H1 (cell line): ENCODE measurements around the gene CORIN.

ENCODE experiments used
- ASH2L ChIP-seq: fragments of 200-600, 300-600 bp; sonication (generic); IDR thresholded peaks from one replicate; pipeline ENCODE4 v1.7.1; 2017; ENCODE audit warnings: low read length
- EP300 ChIP-seq, 2 experiments: IDR thresholded peaks; 1 replicate in 1 of 2; 2 replicates in 1 of 2; pipeline ENCODE4 v1.6.1; 2011 to 2012; ENCODE audit warnings: low read depth in 2 of 2, low read length in 2 of 2, mild to moderate bottlenecking in 2 of 2, borderline replicate concordance in 1 of 2, inconsistent platforms in 1 of 2, moderate library complexity in 1 of 2
- EZH2 ChIP-seq: fragments of 200-600 bp; sonication (generic); IDR thresholded peaks from 2 replicates; pipeline ENCODE4 v1.7.1; 2012; ENCODE audit warnings: low read depth, mild to moderate bottlenecking, moderate library complexity, low read length, inconsistent platforms; ENCODE audit not compliant: severe bottlenecking
- JUND ChIP-seq: IDR thresholded peaks from 2 replicates; pipeline ENCODE4 v1.6.1; 2011; ENCODE audit warnings: mild to moderate bottlenecking, improper control_type of control experiment, low read length
- PHF8 ChIP-seq: fragments of 200-600 bp; sonication (generic); conservative IDR thresholded peaks from 2 replicates; pipeline ENCODE4 v1.7.1; 2012; ENCODE audit warnings: low read depth, mild to moderate bottlenecking, inconsistent platforms, low read length, moderate library complexity
- POLR2A ChIP-seq, 2 experiments: IDR thresholded peaks; 1 replicate in 1 of 2; 2 replicates in 1 of 2; pipeline ENCODE4 v1.6.1; 2011; ENCODE audit warnings: low read depth in 2 of 2, low read length in 2 of 2, mild to moderate bottlenecking in 2 of 2; ENCODE audit errors: control extremely low read depth in 1 of 2
- POLR2AphosphoS5 ChIP-seq: IDR thresholded peaks from 2 replicates; pipeline ENCODE4 v1.6.1; 2011; ENCODE audit warnings: low read depth, low read length
- SP2 ChIP-seq: IDR thresholded peaks from 2 replicates; pipeline ENCODE4 v1.6.1; 2012; ENCODE audit warnings: mild to moderate bottlenecking, low read length, inconsistent platforms
- TAF1 ChIP-seq: IDR thresholded peaks from 2 replicates; pipeline ENCODE4 v1.6.1; 2011; ENCODE audit warnings: mild to moderate bottlenecking, low read depth, low read length
- TF ChIP-seq, protein P1 (sequence below): IDR thresholded peaks from 2 replicates; pipeline ENCODE4 v1.6.1; 2012; ENCODE audit warnings: low read length, inconsistent platforms
- TF ChIP-seq, protein P2 (sequence below), 3 experiments: IDR thresholded peaks; 1 replicate in 2 of 3; 2 replicates in 1 of 3; pipeline versions ENCODE4 v1.5.1 to v1.6.1; 2011; ENCODE audit warnings: low read length in 3 of 3, mild to moderate bottlenecking in 3 of 3, inconsistent platforms in 2 of 3, low read depth in 1 of 3, moderate library complexity in 1 of 3; ENCODE audit not compliant: insufficient read depth in 1 of 3; ENCODE audit errors: control extremely low read depth in 1 of 3
- TF ChIP-seq, protein P3 (sequence below): IDR thresholded peaks from 2 replicates; pipeline ENCODE4 v1.6.1; 2011; ENCODE audit warnings: low read depth, mild to moderate bottlenecking, low read length; ENCODE audit not compliant: insufficient read depth

DNA sequence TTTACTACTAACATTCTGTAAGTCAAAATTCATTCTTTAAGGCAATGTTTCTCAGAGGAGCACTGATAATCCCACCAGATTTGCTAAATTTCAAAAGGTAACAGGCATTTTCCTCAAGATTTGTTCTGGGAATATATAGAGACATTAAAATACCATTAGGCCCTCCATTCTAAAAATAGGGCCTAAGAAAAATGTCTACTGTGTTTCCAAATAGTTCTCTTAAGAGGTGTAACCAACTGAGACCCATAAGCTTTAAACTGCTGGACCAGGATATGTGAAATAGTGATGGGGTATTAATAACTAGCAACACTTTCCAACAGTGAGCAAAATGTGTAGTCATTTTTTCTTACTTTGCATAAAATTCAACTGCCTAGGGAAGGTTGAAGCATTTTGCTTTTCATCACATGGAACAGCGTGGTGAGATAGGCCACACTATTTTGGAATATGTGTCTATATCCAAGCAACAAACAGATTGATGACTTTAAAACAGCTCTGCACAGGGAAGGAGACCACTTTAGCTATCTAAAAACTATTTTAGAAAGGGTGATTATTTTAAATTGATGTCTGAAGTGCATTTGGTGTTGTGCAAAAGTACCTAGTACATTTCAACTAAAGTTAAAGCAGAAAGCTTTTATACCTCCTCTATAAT is 89.9 kb downstream of the CORIN start:
- TF ChIP-seq POLR2A (IDR thresholded peaks at IDR 0.05; ENCODE audit: control extremely low read depth in 1 of 2, low read depth in 2 of 2, low read length in 2 of 2) (no peak), PHF8 (no peak), EZH2 (no peak), SP2 (no peak), JUND (no peak), EP300 (IDR thresholded peaks at IDR 0.05; ENCODE audit: borderline replicate concordance in 1 of 2, low read depth in 2 of 2, low read length in 2 of 2) (no peak), TAF1 (no peak), POLR2AphosphoS5 (no peak), ASH2L (no peak)
- TF ChIP-seq, protein P1, sequence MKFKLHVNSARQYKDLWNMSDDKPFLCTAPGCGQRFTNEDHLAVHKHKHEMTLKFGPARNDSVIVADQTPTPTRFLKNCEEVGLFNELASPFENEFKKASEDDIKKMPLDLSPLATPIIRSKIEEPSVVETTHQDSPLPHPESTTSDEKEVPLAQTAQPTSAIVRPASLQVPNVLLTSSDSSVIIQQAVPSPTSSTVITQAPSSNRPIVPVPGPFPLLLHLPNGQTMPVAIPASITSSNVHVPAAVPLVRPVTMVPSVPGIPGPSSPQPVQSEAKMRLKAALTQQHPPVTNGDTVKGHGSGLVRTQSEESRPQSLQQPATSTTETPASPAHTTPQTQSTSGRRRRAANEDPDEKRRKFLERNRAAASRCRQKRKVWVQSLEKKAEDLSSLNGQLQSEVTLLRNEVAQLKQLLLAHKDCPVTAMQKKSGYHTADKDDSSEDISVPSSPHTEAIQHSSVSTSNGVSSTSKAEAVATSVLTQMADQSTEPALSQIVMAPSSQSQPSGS = no peak
- TF ChIP-seq, protein P2, sequence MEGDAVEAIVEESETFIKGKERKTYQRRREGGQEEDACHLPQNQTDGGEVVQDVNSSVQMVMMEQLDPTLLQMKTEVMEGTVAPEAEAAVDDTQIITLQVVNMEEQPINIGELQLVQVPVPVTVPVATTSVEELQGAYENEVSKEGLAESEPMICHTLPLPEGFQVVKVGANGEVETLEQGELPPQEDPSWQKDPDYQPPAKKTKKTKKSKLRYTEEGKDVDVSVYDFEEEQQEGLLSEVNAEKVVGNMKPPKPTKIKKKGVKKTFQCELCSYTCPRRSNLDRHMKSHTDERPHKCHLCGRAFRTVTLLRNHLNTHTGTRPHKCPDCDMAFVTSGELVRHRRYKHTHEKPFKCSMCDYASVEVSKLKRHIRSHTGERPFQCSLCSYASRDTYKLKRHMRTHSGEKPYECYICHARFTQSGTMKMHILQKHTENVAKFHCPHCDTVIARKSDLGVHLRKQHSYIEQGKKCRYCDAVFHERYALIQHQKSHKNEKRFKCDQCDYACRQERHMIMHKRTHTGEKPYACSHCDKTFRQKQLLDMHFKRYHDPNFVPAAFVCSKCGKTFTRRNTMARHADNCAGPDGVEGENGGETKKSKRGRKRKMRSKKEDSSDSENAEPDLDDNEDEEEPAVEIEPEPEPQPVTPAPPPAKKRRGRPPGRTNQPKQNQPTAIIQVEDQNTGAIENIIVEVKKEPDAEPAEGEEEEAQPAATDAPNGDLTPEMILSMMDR (IDR thresholded peaks at IDR 0.05; ENCODE audit: control extremely low read depth in 1 of 3, insufficient read depth in 1 of 3, low read depth in 1 of 3, low read length in 3 of 3) = no peak
- TF ChIP-seq, protein P3, sequence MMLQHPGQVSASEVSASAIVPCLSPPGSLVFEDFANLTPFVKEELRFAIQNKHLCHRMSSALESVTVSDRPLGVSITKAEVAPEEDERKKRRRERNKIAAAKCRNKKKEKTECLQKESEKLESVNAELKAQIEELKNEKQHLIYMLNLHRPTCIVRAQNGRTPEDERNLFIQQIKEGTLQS = no peak
